PC-9 (cell line): ENCODE measurements around the gene PTX3.

Experiments
- EZH2 ChIP-seq: fragments of 200-600 bp; sonication (generic); IDR thresholded peaks from 2 replicates; pipeline ENCODE4 v1.8.0; 2017; ENCODE audit warnings: antibody characterized with exemption, low read depth
- TF ChIP-seq, protein P1 (sequence below): fragments of 200-600 bp; sonication (generic); conservative IDR thresholded peaks from 2 replicates; pipeline ENCODE4 v1.6.1; 2017; ENCODE audit warnings: mixed run types, antibody characterized with exemption, mild to moderate bottlenecking, moderate library complexity

DNA sequence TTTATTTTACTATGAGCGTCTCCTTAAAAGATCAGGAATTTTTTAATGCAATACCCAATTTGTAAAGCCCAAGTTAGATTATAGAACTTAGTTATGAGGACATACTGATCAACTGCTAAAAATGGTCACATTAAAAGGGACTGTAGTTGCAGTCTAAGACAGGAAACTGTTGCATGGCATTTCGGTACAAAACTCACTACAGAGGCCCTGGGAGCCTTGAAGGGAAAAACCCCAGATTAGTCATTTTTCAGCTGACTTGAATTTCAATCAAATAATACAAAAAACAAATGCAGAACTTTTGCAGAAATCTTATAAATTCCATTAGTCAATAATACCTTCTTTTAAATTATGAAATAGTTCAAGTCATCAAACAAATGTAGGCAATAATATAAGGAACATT is 6.9 kb upstream of the PTX3 start:
- no peak for TF ChIP-seq EZH2
- TF ChIP-seq, protein P1, sequence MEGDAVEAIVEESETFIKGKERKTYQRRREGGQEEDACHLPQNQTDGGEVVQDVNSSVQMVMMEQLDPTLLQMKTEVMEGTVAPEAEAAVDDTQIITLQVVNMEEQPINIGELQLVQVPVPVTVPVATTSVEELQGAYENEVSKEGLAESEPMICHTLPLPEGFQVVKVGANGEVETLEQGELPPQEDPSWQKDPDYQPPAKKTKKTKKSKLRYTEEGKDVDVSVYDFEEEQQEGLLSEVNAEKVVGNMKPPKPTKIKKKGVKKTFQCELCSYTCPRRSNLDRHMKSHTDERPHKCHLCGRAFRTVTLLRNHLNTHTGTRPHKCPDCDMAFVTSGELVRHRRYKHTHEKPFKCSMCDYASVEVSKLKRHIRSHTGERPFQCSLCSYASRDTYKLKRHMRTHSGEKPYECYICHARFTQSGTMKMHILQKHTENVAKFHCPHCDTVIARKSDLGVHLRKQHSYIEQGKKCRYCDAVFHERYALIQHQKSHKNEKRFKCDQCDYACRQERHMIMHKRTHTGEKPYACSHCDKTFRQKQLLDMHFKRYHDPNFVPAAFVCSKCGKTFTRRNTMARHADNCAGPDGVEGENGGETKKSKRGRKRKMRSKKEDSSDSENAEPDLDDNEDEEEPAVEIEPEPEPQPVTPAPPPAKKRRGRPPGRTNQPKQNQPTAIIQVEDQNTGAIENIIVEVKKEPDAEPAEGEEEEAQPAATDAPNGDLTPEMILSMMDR: no peak
